Measurements from ENCODE around the gene SP100.

Gene SP100

DNA sequence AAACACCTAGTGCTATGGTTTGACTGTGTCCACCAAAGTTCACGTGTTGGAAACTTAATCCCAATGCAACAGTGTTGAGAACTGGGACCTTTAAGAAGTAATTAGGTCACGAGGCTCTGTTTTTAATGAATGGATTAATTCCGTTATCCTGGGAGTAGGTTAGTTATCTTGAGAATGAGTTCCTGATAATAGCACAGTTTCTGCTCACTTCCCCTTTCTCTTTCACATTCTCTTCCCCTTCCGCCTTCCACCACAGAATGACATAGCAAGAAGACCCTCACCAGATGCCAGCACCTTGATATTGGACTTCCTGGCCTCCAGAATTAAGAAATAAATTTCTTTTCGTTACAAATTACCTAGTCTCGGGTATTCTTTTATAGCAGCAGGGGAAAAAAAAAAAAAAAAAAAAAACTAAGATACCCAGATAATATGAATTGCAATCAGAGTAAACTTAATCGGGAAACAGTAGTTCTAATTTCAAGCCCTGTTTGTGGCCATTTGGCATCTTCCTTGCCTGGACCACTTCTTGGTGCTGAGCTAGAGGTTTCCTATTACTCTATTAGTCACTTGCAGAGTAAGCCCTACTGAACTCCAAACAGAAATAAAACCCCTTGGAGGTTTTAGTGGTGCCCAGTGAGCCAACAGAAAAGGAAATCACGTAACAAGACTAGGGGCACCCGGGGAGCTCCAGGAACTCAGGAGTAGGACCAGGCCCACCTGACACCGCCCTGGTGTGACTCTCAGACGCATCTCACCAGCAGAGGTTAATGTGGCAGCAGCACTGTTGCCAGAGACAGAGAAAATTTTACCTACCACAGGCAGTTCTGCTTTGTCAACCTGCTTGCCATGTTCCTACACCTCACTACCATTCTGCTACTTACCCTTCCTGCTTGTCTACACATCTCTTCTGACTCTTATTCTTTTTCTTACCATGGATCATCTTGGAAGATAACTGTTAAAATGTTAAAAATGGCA is 149.1 kb downstream of the SP100 start:
- DNase-seq = no peak

DNA sequence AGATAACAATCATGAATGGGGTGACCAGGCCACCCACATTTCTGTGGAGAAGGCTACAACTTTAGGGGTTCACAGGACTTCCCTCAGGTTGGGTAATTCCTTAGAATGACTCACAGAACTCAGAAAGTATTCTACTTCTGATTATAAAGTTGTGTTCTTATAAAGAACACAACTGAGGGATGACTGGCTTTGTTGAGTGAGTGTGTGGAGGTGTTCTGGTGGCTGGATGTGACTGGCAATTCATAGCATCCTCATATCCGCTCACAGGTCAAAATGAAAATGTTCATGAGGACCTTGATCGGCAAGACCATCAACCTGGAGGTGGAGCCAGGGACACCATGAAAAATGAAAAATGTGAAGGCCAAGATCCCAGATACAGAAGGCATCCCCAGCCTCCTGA is 153.3 kb downstream of the SP100 start:
- no peak for DNase-seq

DNA sequence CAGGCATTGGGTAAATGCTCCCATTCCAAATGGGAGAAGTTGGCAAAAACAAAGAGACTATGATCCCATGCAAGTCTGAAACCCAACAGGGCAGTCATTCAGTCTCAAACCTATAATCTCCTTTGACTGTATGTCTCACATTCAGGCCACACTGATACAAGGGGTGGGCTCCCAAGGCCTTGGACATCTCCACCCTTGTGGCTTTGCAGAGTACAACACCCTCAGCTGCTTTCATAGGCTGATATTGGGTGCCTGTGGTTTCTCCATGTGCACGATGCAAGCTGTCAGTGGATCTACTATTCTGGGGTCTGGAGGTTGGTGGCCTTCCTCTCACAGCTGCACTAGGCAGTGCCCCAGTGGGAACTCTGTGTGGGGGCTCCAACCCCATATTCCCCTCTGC is 155.0 kb downstream of the SP100 start:
- no peak for DNase-seq

DNA sequence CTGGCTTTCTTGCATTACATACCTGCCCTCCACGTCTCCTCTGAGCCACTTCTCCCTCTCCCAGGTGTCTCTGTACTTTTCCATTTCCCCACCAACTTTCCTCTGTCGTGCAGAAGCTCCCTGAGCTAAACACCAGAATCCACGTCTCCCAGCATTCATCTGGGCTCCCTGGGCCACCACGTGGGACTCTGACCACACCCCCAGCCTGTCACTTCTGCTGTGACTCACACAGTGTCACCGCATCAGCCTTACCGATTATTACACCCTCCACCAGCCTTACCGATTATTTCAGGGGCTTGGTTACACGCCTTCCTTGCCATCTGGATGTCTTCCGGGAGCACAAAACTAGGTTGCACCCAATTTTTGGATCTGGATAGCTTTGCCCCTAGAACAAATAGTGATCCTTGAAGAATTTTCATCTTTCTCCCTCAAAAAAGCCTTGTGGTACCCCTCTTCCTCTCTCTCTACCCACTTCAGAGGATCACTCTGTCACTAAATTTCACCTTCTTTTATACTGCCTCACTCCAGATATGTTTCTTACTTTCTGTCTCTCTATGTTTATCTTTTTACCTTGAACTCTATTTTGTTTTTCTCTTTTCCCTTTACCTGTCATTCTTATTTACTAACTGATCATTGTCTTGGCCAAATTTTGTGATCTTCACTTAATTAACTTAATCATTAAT is 159.8 kb downstream of the SP100 start:
- DNase-seq = peak; percentile 41

DNA sequence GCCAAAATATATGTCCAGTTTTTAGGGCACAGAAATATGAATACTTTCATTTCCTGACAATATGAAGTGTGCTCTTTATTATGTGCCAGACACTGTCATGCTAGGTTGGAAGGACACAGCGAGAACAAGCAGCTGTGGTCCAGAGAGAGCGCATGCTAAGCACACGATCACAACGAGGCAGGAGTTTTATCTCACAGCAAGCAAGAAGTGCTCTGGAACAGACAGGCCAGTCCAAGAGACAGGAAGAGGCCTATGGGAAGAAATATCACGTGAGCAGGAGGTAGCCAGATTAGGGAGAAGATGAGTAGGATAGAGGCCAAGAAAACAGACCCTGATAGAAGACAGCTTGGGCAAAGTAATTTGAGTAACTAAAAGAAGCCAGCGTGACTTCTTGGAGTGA is 161.1 kb downstream of the SP100 start:
- no peak for DNase-seq

DNA sequence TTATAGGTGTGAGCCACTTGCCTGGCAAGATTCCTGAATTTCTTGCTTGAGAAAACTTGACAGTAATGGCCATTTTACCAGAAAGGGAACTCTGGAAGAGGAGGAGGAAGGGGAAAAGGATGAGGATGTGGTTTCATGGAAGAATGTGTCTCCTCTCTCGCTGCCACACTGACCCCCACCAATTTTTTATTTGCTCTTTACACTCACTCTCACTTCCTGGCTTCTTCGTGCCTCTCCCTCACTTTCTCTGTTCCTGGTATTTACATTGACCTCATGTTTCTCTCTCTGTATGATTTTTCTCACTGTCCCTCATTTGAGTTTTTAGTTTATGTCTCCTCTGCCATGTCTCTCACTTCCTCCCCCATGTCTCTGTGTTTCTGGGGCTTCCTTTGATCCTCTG is 162.1 kb downstream of the SP100 start:
- no peak for DNase-seq

DNA sequence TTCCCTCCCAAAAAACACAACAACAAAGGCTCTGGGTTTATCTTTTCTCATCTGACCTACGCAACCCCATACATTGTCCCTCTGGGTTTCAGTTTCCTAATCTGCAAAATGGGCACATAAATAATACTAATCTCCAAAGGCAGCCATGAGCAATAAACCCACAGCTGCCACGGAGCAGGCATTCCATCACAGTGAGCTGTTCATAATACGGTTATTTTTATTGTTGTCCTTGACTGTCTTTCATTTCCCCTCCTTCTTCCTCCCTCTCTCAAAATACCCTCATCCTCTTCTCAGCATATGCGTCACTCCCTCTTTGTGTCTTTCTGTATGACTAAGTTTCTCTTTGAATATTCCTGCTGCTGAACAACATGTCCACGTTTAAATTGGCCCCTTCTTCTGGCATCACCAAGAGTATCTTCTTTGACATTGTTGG is 166.9 kb downstream of the SP100 start:
- DNase-seq = no peak

DNA sequence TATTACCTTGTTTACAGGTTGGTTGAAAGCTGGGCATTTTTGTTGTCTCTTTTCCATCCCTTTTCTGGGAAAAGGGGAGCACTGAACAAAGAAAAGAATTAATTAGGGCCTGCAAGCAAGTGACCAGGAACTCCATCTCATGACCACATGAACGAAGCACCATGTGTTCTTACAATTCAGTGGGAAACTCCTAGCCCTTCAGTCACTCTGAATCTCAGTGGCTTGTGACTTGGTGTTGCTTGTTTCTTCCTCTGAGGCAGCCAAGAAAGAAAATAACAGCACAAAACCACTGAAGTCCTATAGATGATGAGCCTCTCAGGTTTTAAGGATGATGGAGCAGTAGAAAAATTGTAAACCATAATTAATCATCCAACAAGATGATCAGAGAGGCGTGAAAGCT is 167.6 kb downstream of the SP100 start:
- no peak for DNase-seq

DNA sequence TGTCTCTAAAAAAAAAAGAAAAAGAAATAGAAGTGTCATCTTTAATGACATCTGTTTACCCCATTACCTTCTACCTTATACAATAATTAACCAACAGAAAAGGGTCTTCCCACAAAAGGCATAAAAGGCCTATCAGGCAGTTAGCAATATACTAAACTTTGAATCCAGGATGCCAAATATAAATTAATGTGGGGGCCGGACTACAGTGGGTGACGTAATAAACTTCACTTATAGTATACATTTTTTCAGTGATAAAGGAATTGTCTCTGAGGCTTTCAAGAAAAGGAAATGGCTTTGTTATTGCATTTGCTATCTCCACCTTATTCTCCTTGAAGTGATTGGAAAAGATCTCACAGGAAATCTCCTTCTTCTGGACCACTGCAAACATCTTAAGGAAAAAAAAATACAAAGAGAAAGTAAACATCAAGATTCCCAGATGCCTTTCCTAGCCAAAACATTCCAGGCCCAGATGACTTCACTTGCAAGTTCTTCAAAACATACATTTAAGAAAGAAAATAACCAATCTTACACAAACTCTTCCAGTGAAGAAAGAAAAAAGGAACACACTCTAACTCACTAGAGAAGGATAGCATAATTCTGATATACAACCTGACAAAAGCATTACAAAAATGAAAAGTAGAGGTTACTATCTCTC is 170.5 kb downstream of the SP100 start:
- no peak for DNase-seq

DNA sequence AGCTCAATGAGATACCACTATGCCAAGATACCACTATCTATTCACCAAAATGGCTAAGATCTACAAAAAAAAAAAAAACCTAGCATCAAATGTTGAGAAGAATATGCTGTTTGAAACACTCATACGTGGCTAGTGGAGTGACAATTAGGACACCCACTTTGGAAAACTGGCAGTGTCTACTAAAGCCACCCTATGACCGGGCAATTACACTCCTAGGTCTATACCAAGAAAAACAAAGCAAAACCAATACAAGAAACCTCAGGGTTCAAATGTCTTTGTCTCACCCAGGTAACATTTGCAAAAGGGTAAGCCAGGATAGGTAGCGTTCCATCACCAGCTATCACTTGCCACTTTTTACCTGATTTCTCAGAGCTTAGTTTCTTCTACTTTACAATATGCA is 173.0 kb downstream of the SP100 start:
- no peak for DNase-seq

DNA sequence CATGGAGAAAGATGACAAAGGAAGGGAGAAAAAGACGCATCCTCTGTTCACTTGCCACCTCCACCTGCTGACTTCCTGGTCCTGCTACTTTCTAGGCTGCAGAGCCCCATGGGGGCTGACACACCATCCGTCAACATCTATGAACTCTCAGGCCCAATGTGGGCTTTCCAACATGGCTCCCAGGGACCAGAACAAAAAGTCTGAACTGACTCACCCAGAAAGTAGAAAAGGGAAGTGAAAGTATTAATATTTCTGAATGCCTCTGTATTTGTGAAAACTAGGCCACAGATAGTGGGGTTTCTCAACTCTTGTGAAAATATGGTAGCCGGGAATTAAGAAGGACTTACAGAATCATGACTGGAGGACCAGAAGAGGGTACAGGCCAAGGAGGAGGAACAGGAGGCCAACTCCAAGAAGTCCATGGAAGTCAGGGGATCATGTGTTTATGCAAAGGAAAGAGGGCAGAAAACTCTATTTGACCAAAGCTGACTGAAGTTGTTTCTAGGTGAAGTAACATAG is 173.6 kb downstream of the SP100 start:
- DNase-seq = no peak

DNA sequence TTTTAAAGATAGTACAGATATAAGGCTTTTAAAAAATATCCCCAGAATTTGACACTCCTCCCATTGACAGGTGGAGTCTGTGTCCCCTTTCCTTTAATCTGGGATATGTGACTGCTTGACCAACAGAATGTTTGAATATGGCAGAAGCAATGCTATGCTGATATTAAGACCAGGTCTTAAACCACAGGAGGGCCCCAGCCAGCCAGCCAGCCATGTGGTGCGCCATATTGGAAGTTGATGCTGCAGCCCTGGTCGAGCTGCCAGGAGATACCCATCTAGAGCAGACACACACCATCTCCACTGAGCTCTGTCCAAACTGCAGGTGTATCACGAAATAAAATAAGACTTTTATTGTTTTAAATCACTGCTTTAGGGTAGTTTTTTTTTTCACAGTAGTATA is 174.3 kb downstream of the SP100 start:
- DNase-seq = no peak

DNA sequence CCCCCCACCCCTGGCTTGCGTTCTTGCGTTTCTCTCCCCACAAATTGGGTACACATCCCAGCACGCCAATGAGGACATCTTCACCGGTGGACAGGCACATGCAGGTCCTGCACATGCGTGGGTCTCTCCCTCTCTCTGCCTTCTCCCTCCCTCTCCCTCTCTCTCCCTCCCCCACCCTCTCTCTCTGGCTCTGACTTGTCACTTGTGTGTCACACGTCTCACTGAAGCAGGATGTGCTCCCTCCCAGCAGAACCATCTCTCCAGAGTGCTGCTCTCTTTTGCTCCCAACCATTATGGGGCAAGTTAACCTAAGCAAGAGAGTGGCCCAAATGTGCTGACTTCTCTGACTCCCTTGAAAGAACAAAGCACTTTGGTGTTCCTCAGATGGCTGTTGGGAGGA is 175.8 kb downstream of the SP100 start:
- no peak for DNase-seq

DNA sequence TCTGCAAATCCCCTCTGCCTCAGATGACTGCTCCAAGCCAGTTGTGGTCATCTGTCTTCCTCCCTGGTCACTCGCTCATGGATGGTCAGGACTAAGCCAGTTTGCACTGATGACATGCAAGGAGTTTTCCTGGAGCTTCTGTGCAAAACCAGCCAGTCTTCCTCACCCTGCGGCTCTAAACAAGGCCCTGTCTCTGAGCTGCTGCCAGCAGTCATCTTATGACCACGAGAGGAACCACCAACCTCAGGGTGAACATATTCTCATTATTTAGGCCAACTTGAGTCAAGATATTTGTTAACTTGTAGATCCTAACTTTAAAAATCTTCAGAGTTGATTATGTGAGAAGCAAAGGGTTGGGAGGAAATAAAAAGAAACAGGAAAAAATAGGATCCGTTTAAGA is 176.8 kb downstream of the SP100 start:
- no peak for DNase-seq

Measured in NCI-H82 (cell line).